Bone marrow (tissue), 2 donors: ENCODE data around the gene FBXO15.

Source experiments
- DNase-seq, 2 donors: peaks; one replicate each; lab custom pipeline; 2025; lab: John Stamatoyannopoulos, UW

FBXO15 gene

DNA sequence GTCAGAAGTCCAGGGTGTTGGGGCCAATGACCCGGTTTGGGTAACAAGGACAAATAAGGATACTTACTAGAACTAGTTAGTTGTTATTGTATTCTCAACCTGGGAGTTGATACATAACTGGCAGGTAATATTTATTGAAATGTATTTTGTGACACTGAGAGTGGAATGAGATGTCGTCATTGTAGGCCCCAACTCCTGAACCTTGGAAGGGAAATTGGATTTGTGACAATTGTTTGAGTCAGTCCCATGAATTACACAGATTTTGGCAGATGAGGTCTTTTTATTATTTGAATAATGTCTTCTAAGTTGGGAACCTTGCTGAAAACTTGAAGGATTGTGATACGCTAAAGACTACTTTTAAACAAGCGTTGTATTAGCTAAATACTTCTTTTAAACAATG lies 5.7 kb upstream of the FBXO15 start:
- no peak for DNase-seq

DNA sequence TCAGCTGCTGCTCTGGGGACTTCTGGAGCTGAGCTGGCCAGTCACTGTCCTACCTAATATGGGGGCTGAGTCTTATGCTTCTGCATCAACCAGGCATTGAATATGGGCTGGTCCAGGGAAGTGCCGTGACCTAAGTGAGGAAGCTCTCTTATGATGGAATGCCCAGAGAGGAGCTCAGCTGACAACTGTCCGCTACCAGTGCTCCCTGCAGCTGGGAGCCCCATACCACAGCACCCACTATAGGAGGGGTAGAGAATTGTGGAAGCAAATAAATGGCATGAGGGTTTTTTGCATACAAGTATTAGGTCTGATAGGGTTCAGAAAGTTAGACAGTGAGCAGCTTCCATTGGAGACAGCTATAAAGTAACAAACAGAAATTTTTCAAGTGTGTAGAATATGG lies 5.2 kb upstream of the FBXO15 start:
- DNase-seq = no peak

DNA sequence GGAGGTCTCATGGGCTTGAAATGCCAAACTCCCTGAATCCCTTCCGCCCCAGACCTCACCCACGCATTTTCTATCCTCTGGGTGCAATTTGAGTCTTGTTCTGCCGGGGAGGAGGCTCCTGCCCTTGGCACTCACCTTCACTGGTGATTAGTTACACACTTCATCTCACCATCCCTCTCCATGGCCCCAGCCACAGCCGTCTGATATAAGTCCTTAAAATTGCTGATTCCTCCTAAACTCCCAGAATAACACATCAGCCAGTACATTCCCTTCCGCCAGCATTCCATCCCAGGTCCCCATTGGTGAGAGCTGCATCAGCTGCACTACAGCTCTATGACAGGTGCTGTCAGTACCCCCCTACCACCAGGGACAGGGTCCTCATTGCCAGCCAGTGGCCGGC lies 4.6 kb upstream of the FBXO15 start:
- DNase-seq = no peak

DNA sequence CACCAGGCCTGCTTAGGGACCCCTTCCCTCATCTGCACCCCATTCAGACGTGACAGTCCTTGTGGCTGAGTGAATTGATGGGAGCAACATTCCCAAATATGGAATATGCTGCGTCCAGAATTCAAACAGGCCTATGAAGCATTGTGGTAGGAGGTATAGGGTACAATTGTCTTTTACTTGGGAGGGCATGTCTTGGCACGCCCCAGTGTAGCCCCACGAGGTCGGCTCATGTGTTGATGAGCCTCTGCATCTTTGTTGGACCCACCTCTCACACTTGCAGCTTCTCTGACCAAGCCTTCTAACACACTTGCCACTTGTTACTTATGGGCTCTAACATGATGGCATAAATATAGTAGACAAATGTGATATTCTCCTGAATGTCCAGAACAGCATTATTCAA lies 2.2 kb upstream of the FBXO15 start:
- no peak for DNase-seq

DNA sequence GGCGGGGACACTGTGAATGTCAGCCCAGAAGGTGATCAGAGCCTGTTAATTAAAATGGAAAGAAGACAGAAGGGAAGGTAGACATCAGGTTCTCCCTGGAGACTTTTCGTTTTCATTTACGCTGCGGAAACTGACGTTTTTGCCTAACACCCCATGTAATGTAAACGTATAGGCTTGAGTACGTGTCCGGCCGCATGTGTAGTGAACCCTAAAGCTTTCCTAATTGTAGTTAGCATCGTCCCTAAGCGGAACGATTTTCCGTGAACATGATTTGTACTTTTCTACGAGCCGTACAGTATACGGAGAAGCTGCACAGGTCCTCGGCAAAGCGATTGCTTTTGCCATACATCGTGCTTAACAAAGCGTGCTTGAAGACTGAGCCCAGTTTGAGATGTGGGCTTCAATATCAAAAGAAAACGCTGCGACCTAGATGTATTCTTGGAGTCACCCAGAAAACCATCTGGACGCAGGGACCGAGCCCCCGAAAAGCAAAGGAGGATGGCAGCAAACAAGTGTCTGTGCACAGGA lies 973 bp upstream of the FBXO15 start:
- DNase-seq = no peak

DNA sequence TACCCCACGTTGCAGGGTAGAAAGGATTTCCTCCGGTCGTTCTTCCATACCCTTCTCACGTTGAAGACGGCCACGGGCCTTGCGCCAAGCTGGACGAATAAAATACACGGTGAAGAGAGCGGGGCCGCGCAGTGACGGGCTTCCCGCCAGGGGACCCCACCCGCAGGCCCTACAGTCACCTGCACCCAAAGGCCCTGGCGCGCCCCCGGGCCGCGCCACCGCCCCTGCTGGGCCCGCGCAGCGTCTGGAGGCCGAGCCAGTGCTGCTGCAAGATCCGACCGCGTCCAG lies 199 bp downstream of the FBXO15 start:
- no peak for DNase-seq

DNA sequence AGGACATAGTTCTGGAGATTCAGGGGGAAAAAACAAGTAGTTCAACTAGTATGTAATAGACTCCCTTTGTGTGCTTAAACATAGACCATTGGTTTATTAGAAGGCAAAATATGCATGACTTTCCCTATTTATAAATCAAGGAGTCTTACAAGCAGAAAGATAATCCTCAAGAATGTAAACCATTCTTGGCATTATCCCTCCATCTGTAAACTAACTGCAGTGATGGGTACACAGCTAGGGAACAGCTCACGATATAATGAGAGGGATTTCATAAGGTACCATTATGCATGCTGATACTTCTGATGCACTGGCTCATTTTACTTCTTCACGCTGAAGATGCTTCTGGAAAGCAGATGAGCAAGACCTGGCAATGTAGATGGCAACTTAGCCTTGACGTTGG lies 878 bp downstream of the FBXO15 start:
- no peak for DNase-seq

DNA sequence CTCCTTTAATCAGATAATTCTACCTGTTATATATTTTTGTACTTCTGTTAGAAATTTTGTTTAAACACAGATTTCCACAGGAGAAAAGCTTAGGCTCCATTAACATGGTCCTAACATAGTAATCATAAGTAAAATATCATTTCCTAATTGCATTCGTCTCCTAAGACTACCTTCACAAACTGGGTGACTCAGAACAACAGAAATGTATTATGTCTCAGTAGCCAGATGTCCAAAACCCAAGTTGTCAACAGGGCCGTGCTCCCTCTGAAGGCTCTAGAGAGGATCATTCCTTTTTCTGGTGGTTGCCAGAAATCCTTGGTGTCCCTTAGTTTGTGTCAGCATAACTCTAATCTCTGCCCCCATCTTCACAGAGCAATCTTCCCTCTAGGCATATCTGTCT lies 5.4 kb downstream of the FBXO15 start:
- DNase-seq = no peak

DNA sequence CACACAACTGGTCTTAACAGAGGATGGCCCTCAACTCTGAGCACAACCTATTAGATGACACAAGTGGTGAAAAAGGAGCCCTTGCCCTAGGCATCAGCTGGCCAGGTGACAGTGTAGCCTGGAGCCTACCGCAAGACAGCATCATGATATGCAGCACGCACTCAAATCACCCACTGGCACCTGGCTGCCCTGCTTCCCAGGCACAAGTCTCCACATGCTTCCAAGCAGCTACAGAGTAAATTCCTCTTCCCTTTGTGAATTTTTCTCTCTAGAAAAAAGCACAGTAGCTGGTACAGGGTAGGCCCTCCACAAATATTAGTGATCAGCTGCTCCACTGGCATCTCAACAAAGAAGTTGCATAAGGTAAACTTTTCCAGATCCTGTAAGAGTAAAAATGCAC lies 6.0 kb downstream of the FBXO15 start:
- no peak for DNase-seq

DNA sequence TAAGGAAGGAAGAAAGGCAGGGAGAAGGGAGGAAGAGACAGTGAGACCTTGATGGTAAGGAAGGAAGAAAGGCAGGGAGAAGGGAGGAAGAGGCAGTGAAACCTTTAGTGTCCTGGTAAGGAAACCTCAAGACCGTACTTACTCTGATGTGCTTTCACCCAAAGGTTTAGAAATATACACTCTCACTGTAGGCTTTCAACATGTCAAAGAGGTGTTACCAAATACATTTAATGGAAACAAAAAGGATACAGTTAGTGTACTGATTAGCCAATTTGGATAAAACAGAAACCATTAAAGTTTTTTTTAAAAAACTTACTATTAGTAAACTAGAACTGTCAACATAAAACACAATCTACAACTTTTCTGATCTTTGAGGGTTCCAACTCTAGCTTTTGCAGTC lies 7.1 kb downstream of the FBXO15 start:
- DNase-seq = no peak

DNA sequence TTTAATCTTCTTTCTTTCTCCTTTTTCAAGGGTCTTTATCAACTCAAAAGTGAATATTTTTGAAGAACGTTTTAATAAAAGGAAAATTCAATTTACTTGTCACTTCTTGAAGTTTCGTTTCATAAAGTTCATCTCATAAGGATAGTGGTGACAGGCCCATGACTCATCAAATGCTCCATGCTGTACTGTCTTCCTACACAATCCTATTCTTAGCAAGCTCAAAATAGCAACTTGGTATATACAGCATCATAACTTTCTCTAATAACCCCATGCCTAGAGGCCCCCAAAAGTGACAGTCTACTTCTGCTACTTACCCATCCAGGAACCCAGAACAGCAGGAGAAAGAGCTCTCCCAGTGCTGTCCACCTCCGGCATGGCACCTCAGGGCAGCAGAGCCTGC lies 7.7 kb downstream of the FBXO15 start:
- DNase-seq = peak in 1 of 2 donors; percentile 77

DNA sequence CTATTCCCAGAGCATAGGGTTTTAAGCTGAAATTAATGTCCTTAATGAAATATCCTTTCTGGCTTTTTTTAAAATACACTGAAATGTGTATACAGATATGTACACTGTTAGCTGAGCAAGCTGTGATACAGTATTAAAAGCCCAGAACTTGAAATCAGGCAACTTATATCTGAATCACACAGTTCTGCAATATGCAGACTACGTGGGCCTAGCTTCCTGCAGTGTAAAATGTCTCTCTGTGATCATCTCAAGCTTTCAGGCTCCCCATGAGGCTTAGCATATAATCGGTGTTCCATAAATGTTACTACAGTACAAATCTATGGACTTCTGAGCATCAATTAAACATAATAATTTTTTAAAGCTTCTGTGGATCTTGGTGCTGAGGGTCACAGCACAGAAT lies 8.2 kb downstream of the FBXO15 start:
- DNase-seq = peak in 1 of 2 donors; percentile 29

DNA sequence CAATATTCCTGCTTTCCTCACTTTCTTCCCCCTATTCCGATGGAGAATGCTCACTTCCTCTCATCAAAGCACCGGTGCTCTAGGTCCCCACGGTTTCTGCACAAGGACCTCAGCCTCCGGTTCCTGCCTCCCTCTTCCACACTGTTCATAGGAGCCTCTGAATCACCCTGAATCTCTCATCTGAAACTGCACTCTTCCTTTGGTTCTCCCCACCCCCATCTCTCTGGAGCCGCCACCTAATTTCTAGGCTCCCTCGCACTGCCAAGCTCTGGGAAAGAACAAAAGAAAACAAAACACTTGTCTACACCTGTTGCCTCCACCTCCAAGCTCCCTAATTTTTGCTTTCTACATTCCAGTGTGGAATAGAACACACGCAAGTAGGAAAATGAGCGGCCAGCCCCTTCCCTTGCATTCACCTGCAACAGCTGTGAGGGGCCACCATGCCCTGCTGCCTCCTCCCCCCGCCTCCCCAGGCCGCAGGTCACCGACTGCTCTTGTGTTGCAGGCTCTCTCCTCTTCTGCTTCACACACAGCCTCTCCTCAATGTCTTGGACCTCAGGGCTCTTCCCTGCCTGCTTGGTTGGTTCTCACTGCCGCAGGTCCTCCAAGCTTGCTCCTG lies 9.6 kb downstream of the FBXO15 start:
- no peak for DNase-seq

DNA sequence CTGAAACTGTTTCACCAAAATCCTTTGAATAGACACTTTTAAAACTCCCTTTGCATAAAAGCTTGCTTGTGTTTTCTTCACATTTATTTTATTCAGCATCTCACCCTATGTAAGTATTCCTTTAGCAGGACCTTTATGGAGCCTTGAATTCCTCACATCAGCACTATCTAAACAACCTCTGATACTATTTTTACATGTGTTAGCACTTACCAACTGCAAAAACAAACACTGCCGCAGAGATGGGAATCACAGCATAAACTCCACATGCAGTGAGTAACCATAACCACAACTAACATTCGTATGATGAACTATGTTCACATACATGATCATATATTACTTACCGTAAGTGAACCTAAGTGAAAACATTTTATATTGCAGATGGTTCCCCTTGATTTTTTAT lies 15.4 kb downstream of the FBXO15 start:
- DNase-seq = no peak

DNA sequence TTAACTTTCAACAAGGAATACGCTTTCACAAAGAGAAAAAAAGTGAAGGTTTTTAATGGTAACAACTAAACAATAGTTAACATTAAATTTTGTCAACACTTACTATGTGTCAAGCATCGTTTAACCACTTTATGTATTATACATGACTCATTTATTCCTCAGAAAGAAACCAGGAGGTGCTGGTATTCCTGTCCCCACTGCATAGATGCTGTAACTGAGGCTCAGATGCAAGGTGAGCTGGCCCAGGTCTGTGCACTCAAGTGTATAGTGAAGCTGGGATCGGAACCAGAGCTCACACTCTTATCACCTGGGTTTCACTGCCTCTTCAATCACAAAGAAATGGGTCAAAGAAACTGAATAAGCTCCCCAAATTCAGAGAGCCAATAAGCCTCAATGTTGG lies 16.5 kb downstream of the FBXO15 start:
- no peak for DNase-seq

DNA sequence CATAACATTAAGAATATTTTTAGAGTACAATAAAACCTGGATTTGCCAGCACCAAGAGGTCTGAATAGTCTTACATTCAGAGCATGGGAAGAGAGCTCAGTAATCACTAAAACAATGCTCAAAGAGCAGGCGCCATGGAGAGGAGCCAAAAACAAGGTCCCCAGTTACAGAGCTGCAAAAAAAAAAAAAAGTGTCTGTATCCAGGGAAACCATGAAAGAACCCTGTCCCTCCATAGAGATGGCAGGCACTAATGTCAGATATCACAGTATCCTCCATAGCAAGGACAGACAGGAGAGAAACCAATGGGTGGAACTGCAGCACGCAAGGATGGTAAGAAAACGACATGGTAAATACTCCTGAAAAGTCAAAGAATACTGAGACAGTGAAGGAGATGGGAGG lies 19.5 kb downstream of the FBXO15 start:
- DNase-seq = no peak

DNA sequence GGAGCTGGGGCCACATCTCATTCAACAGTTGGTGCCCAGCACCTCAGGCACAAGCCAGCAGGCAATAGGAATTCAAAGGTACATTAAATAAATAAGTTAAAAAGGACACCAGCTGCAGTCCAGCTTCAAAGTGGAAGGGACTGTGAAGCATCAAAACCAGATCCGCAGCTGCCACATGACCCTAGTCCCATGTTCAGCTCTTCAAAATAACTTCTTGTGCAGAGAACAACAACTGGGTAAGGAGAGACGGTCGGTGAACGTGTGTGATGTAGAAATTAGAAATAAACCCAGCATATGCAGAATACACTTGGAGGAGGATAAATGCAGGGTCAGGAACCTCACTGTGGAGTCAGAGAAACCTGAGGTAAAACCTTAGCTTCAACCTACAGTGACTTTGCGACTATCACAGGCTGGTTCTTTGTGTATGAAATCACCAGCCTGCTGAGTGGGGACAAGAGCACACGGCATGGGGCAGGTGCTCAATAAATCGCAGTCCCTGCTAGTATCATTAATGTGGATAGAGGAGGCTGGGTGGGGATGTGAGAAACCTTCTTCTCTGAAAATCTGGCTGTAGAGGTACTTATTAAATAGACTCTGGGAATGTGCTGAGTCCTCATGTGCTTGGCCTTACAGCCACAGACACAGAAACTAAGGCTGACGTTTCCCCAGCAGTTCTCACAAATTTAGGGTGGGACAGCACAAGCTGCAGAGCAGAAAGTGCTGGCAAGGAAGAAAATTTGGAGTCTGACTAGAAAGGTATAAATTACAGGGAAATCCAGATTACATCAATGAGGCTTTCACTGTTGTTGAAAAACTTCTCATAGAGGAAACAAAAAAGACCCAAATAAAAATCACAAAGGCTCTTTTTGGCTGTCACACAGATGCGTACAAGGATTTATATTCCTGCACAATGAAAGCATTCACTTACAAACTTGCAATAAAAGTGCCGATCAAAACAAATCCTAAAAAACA lies 20.7 kb downstream of the FBXO15 start:
- DNase-seq = no peak

DNA sequence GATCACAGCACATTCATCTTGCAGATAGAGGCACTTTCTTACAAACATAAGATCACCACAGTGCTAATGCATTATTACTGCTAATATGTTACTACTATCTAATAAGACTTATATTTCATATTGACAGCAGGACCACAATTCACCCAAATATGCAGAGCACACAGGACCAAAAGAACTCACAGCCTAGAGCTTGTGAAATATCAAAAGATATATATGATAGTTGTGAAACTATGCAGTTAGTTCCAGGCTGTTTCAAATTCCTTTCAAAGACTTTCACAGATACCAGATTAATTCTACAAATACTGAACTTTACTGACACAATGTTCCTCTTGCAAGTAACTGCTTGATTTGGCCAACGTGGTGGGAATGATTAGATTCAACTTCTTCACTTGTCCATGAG lies 23.0 kb downstream of the FBXO15 start:
- no peak for DNase-seq

DNA sequence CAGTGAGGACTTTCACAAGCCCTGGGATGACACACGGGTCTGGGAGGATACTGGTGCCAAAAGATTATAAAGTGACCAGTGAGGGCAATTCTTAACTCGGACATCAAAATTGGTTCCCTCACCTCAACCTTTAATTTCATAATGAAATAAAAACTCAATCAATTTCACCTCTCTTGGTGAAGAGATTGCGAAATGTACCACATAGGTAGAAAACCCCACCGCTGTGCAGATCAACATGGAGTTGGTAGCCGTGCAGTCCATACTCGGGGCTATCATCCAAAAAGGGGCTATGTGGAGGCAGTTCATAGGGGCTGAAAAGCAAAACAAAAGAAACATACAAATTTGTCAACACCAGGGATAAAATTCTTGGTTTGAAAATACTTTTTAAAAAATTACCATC lies 24.4 kb downstream of the FBXO15 start:
- no peak for DNase-seq

DNA sequence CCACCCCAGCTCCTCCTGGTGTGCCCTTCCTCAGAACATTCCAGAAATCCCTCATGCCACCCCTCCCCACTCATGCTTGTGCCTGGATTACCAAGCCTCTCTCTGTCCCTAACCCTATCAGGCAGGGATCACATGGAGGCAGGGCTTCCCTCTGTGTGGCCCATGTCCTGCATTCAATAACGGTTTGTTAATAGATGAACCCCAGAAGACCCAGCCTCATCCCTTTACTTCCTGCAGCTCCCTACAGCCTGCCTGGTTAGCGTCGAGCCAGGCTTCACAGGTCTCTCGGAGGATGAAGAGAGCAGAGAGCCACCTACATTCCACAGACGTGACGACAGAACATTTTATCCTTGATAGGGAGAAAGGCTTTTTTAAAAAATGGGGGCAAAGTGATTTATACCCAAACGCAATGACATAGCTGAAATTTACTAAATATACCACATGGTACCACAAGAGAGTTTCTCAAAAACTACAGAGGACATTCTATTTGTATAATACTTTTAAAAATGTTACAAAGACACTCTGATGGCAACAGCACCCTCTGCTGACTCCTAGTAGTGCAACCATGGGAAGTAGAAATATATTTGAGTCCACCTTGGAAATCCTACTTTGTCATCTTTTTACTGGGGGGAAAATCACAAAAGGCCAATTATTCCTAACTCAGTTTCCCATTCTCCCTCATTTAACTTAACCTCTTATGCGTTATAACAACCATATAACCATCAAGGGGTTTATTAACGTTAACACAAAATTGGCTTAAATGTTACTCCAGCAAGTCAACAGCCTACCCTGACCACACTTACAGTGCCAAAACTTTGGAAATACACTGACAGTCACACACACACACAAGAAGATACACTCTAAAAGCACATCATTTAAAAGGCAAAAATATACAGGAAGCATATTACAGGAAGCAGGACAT lies 30.7 kb downstream of the FBXO15 start:
- no peak for DNase-seq

DNA sequence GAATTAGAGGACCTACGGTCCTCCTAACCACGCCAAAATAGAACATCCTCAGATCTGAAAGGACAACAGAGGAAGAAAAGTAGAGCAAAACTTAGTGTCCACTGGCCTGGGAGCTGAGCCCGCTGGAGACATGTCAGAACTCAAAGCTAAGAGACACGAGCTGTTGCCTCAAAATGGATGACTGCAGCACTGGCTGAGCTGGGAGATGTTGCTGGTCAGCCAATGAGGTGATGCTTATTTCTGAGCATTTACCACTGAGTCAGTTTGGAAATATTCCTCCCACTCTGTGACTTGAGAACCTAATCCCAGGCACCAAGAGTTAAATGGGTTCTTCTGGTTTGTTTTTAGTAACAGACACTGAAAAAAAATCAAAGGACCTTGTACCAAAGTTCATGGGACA lies 32.6 kb downstream of the FBXO15 start:
- DNase-seq = no peak

DNA sequence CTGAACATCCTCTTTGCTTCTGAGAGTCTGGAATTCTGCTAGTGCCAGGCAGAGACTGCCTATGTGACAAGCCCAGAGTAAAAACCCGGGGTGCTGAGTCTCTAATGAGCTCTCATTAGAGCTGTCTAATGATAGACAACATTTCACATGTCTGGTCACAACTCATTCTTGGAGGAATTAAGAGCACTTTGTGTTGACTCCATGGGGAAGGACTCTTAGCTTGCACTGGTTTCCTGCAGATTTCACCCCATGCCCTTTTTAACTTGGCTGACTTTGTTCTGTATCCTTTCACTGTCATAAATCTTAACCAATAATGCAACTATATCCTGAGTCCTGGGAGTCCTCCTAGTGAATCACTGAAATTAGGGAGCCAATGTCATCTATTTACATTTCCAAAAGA lies 33.5 kb downstream of the FBXO15 start:
- DNase-seq = no peak

DNA sequence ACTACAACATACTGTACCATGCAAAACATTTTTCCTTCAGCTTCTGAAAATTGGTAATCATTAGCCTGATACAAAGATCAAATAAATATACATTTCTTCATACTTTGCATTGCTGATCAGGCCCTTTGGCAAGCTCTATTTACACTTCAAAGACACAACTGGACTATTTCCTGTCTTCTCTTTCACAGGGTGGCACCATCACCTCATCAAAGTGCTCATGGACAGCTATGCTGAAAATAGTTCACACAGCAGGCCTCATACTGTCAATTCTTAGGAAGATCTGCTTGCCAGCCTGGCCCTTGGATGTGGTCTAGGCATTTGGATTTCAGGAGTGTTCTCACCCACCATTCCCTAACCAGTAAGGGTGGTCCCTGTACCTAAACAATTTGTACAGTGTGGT lies 33.9 kb downstream of the FBXO15 start:
- no peak for DNase-seq
